H9 (cell line): Measurements from ENCODE around the gene ANGPTL5. TPM values are rescaled to one million over a fixed set of nuclear protein-coding genes. Genes with fewer than 3 reads are reported as not detected.

ENCODE experiments used
- DNase-seq: peaks from one replicate; pipeline ENCODE4 v3.0.0-alpha.2; 2017
- H2AFZ ChIP-seq: one replicate; pipeline ENCODE4 v1.6.1; 2013; ENCODE audit warnings: mild to moderate bottlenecking, low read length, control low read depth, moderate library complexity
- H2AK5ac ChIP-seq: 2 replicates; pipeline ENCODE4 v1.6.1; 2013; ENCODE audit warnings: low read length, control low read depth, mixed read lengths; ENCODE audit not compliant: insufficient read length
- H2BK120ac ChIP-seq: one replicate; pipeline ENCODE4 v1.6.1; 2013; ENCODE audit warnings: low read depth, mild to moderate bottlenecking, low read length, control low read depth, inconsistent platforms; ENCODE audit not compliant: poor library complexity, severe bottlenecking
- H2BK12ac ChIP-seq: 2 replicates; pipeline ENCODE4 v1.6.1; 2013; ENCODE audit warnings: low read length, control low read depth, mixed read lengths, low read depth; ENCODE audit not compliant: insufficient read length
- H2BK15ac ChIP-seq: 2 replicates; pipeline ENCODE4 v1.6.1; 2013; ENCODE audit warnings: low read depth, low read length, control low read depth
- H2BK20ac ChIP-seq: one replicate; pipeline ENCODE4 v1.6.1; 2013; ENCODE audit warnings: low read depth, mild to moderate bottlenecking, low read length, control low read depth, inconsistent platforms; ENCODE audit not compliant: poor library complexity, severe bottlenecking
- H2BK5ac ChIP-seq: 2 replicates; pipeline ENCODE4 v1.6.1; 2013; ENCODE audit warnings: low read length, control low read depth, mixed read lengths; ENCODE audit not compliant: insufficient read length
- H3K14ac ChIP-seq: 2 replicates; pipeline ENCODE4 v1.6.1; 2013; ENCODE audit warnings: low read length, control low read depth; ENCODE audit not compliant: insufficient read depth
- H3K18ac ChIP-seq: 2 replicates; pipeline ENCODE4 v1.6.1; 2013; ENCODE audit warnings: low read depth, mild to moderate bottlenecking, mixed read lengths, low read length, control low read depth; ENCODE audit not compliant: insufficient read length
- H3K23ac ChIP-seq: 2 replicates; pipeline ENCODE4 v1.6.1; 2013; ENCODE audit warnings: low read length, control low read depth, mixed read lengths, low read depth; ENCODE audit not compliant: insufficient read length
- H3K23me2 ChIP-seq: 2 replicates; pipeline ENCODE4 v1.6.1; 2013; ENCODE audit warnings: low read depth, mild to moderate bottlenecking, mixed read lengths, low read length, control low read depth; ENCODE audit not compliant: insufficient read length, poor library complexity, severe bottlenecking
- H3K27ac ChIP-seq: 2 replicates; pipeline ENCODE4 v1.5.1; 2013; ENCODE audit warnings: low read length, control low read depth, mixed read lengths, low read depth; ENCODE audit not compliant: insufficient read length
- H3K27me3 ChIP-seq: 2 replicates; pipeline ENCODE4 v1.6.1; 2013; ENCODE audit warnings: low read length, control low read depth, inconsistent platforms; ENCODE audit not compliant: insufficient read depth
- H3K4ac ChIP-seq: 2 replicates; pipeline ENCODE4 v1.6.1; 2013; ENCODE audit warnings: low read depth, mild to moderate bottlenecking, control low read depth, inconsistent platforms, low read length, moderate library complexity
- H3K4me1 ChIP-seq: 2 replicates; pipeline ENCODE4 v1.6.1; 2013; ENCODE audit warnings: low read length, control low read depth, inconsistent platforms; ENCODE audit not compliant: insufficient read depth
- H3K4me2 ChIP-seq: 2 replicates; pipeline ENCODE4 v1.6.1; 2013; ENCODE audit warnings: low read length, control low read depth, mixed read lengths; ENCODE audit not compliant: insufficient read length, insufficient read depth
- H3K56ac ChIP-seq: 2 replicates; pipeline ENCODE4 v1.6.1; 2013; ENCODE audit warnings: low read depth, mild to moderate bottlenecking, mixed read lengths, low read length, control low read depth; ENCODE audit not compliant: insufficient read length
- H3K79me1 ChIP-seq: 2 replicates; pipeline ENCODE4 v1.6.1; 2013; ENCODE audit warnings: low read depth, mild to moderate bottlenecking, moderate library complexity, low read length, control low read depth, inconsistent platforms; ENCODE audit not compliant: insufficient read depth, poor library complexity, severe bottlenecking
- H3K79me2 ChIP-seq: 2 replicates; pipeline ENCODE4 v1.6.1; 2013; ENCODE audit warnings: low read length, control low read depth, inconsistent platforms; ENCODE audit not compliant: insufficient read depth
- H3K9ac ChIP-seq: 2 replicates; pipeline ENCODE4 v1.6.1; 2013; ENCODE audit warnings: low read length, control low read depth, mixed read lengths; ENCODE audit not compliant: insufficient read length; ENCODE audit errors: extremely low read depth
- H3K9me3 ChIP-seq: one replicate; pipeline ENCODE4 v1.6.1; 2013; ENCODE audit warnings: low read depth, low read length, inconsistent platforms; ENCODE audit not compliant: control insufficient read depth
- H3T11ph ChIP-seq: one replicate; pipeline ENCODE4 v1.6.1; 2013; ENCODE audit warnings: mild to moderate bottlenecking, low read length, control low read depth, inconsistent platforms
- H4K20me1 ChIP-seq: one replicate; pipeline ENCODE4 v1.6.1; 2013; ENCODE audit not compliant: control insufficient read depth, insufficient read length, insufficient read depth
- H4K5ac ChIP-seq: 2 replicates; pipeline ENCODE4 v1.6.1; 2013; ENCODE audit warnings: low read depth, mild to moderate bottlenecking, mixed read lengths, low read length, control low read depth; ENCODE audit not compliant: insufficient read length
- H4K8ac ChIP-seq: replicated peaks from 2 replicates; pipeline ENCODE4 v1.6.1; 2013; ENCODE audit warnings: low read length, control low read depth, mixed read lengths, low read depth; ENCODE audit not compliant: insufficient read length
- H4K91ac ChIP-seq: 2 replicates; pipeline ENCODE4 v1.6.1; 2013; ENCODE audit warnings: low read depth, mild to moderate bottlenecking, moderate library complexity, mixed read lengths, low read length, control low read depth; ENCODE audit not compliant: insufficient read length
- H3K27ac Mint-ChIP-seq, 3 experiments: 2 replicates in 2 of 3; 3 replicates in 1 of 3; pipeline ENCODE4 v1.8.0; 2020 to 2021; ENCODE audit warnings: mixed read lengths in 3 of 3, mild to moderate bottlenecking in 1 of 3, moderate library complexity in 1 of 3
- H3K27me3 Mint-ChIP-seq: 2 replicates; pipeline ENCODE4 v1.8.0; 2021; ENCODE audit warnings: low read depth, mild to moderate bottlenecking, moderate library complexity, mixed read lengths
- H3K36me3 Mint-ChIP-seq, 3 experiments: 2 replicates in 2 of 3; 3 replicates in 1 of 3; pipeline ENCODE4 v1.8.0; 2020 to 2021; ENCODE audit warnings: low read depth in 3 of 3, mixed read lengths in 3 of 3; ENCODE audit not compliant: insufficient read depth in 1 of 3
- H3K4me1 Mint-ChIP-seq, 2 experiments: 2 replicates each; pipeline ENCODE4 v1.8.0; 2020; ENCODE audit warnings: mixed read lengths in 2 of 2
- H3K4me3 Mint-ChIP-seq, 2 experiments: 2 replicates in 1 of 2; 3 replicates in 1 of 2; pipeline ENCODE4 v1.8.0; 2020 to 2021; ENCODE audit warnings: mild to moderate bottlenecking in 2 of 2, mixed read lengths in 2 of 2, moderate library complexity in 1 of 2
- H3K9me3 Mint-ChIP-seq, 2 experiments: 2 replicates in 1 of 2; 3 replicates in 1 of 2; pipeline ENCODE4 v1.8.0; 2020; ENCODE audit warnings: mild to moderate bottlenecking in 2 of 2, mixed read lengths in 2 of 2, moderate library complexity in 1 of 2
- WGBS: extraction: QIAGEN DNeasy Blood & Tissue Kit; methylation state at CpG from one replicate; pipeline ENCODE4 v1.1.7; 2013; ENCODE audit warnings: missing lambda C conversion rate, low lambda C conversion rate, mixed read lengths; ENCODE audit not compliant: insufficient read length; ENCODE audit errors: extremely low coverage; 5-methylcytosine and 5-hydroxymethylcytosine counted together
- total RNA-seq: library from RNA; stranded (reverse); gene quantifications from 2 replicates; pipeline ENCODE4 v1.2.1, GENCODE V29; 2021
- TF ChIP-seq, protein P1 (sequence below): fragments of 200-600 bp; sonication (generic); conservative IDR thresholded peaks from 3 replicates; pipeline ENCODE4 v1.8.0; 2021; ENCODE audit warnings: antibody characterized with exemption, mild to moderate bottlenecking

The ANGPTL5 gene
- total RNA-seq, 1 experiment from 2014 or later, result not detected

DNA sequence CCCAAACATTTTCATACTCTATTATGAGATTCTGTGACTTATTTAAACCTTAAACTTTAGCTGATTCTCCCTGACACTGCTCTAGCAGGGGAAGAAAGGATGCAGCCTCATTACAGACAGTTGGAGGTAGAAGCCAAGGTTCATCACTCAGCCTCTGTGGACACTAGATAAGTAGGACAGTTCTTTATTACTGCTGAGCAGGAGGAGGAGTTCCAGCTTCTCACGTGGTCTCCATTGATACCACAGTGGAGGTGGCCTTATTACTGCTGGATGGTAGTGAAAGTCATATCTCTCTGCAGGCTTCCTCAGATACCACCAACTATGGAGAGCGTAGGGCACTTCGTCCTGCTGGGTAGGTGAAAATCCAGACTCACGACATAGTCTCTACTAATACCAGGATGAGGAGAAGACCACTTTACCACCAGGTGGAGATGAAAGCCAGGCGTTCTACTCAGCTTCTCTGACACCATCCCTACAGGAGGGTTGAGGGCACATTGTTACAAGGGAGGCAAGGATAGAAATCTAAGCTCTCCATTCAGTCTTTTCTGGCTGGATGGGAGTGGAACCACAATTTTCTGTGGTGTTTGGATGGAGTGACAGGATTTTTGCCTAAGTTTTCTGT, 13.1 kb upstream of the ANGPTL5 start:
- Histone ChIP-seq H4K5ac (no peak overlapping the region), H3K14ac (no peak overlapping the region), H2BK20ac (no peak overlapping the region), H2BK15ac (no peak overlapping the region), H3K27ac (no peak overlapping the region), H2BK120ac (no peak overlapping the region), H4K20me1 (no peaks in the 10 kb centered on the region), H3K18ac (no peak overlapping the region), H3K79me1 (no peaks in the 10 kb centered on the region), H4K8ac (no peak overlapping the region), H3K4me2 (no peak overlapping the region), H3K9me3 (no peaks in the 10 kb centered on the region), H3K23me2 (no peaks in the 10 kb centered on the region), H3K4ac (no peak overlapping the region), H3K9ac (no peak overlapping the region), H3T11ph (no peak overlapping the region), H3K23ac (no peak overlapping the region), H4K91ac (no peak overlapping the region), H2BK5ac (no peak overlapping the region), H2AK5ac (no peak overlapping the region), H3K4me1 (no peaks in the 10 kb centered on the region), H2BK12ac (no peak overlapping the region), H3K27me3 (no peaks in the 10 kb centered on the region), H3K79me2 (no peaks in the 10 kb centered on the region), H2AFZ (no peak overlapping the region), H3K56ac (no peak overlapping the region)
- H3K4me1 Mint-ChIP-seq, result no peaks in the 10 kb centered on the region
- H3K9me3 Mint-ChIP-seq, result 0 out of 5 replicates have a peak, but pooled peaks cover 0 to 2% of the 10 kb centered on the region in 2 experiments
- no peak for DNase-seq
- H3K27ac Mint-ChIP-seq, result no peak overlapping the region
- TF ChIP-seq, protein P1, sequence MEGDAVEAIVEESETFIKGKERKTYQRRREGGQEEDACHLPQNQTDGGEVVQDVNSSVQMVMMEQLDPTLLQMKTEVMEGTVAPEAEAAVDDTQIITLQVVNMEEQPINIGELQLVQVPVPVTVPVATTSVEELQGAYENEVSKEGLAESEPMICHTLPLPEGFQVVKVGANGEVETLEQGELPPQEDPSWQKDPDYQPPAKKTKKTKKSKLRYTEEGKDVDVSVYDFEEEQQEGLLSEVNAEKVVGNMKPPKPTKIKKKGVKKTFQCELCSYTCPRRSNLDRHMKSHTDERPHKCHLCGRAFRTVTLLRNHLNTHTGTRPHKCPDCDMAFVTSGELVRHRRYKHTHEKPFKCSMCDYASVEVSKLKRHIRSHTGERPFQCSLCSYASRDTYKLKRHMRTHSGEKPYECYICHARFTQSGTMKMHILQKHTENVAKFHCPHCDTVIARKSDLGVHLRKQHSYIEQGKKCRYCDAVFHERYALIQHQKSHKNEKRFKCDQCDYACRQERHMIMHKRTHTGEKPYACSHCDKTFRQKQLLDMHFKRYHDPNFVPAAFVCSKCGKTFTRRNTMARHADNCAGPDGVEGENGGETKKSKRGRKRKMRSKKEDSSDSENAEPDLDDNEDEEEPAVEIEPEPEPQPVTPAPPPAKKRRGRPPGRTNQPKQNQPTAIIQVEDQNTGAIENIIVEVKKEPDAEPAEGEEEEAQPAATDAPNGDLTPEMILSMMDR, result no peak
- no peak overlapping the region for H3K4me3 Mint-ChIP-seq
- no CpG with 5 or more reads among the region's 5 CpGs for WGBS
- H3K36me3 Mint-ChIP-seq, result peaks cover 0 to 3% (median 0%) of the 10 kb centered on the region in 3 experiments; a peak in 1 of 7 replicates
- H3K27me3 Mint-ChIP-seq, result no peaks in the 10 kb centered on the region
